ENCODE measurements around the gene ZNF664.

- no peak for TF ChIP-seq POLR2A (IDR thresholded peaks at IDR 0.05)
- TF ChIP-seq CTCF (IDR thresholded peaks at IDR 0.05), result no peak
These were observed 84.7 kb downstream of the ZNF664 start for GRCh38 chr12:124057691-124058090.
